Measurements from ENCODE around the gene KRTAP19-8.

Gene KRTAP19-8

DNA sequence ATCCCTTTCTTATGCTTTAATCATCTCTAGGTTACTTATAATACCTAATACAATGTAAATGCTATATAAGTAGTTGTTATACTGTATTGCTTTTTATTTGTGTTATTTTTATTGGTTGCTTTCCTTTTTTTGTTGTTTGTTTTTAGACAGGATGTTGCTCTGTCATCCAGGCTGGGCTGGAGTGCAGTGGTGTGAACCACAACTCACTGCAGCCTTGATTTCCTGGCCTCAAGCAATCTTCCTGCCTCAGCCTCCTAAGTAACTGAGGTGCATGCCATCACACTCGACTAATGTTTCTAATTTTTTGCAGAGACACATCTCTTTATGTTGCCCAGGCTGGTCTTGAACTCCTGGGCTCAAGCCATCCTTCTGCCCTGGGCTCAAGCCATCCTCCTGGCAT is 26.9 kb downstream of the KRTAP19-8 start:
- no peak for DNase-seq

DNA sequence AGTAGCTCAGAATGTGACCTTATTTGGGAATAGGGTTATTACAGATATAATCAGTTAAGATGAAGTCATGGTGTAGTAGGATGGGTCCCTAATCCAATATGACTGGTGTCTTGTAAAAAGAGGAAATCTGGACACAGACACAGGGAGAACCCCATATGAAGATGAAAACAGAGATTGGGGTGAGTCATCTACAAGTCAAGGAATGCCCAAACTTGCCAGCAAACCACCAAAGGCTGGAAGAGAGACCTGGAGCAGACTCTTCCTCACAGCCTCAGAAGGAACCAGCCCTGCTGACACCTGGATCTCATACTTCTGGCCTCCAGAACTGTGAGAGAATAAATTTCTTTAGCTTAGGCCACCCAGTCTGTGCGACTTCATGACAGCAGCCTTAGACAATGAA is 29.9 kb downstream of the KRTAP19-8 start:
- no peak for DNase-seq

DNA sequence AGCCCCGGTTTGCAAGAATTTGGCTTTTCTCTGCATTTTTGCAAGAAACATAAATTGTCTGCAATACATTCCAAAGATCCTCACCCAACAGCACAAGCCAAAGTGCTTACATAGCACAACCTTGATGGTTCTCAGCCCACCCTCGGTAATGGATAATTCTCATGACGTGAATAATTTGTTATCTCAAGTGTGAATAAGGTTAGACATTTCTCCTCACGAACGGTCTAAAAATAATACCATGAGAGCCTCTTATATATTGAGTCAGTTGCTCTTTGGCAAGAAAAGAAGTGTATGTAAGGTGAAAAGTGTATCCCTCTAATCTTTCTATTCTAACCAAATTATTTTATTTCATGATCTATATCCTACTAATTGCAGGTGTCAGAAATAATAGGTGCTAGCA is 33.3 kb downstream of the KRTAP19-8 start:
- no peak for DNase-seq

DNA sequence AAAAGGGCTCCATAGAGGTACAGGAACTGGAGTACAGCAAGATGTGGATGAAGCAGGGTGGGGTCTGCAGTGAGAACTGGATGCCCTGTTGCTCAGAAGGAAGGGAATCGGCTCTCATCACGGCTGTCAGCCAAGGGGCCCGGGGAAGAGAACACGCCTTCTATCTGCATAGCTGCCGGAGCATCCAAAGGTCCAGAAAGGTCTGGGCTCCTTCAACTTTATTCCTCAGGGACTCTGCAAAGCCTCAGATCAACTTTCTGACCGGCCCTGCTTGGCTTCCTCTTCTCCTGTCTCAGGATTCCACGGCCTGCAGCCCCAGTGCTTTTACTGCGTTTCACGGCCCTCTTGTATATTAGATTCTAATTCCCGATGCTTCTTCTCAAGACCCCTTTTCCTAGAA is 34.8 kb downstream of the KRTAP19-8 start:
- DNase-seq = no peak

DNA sequence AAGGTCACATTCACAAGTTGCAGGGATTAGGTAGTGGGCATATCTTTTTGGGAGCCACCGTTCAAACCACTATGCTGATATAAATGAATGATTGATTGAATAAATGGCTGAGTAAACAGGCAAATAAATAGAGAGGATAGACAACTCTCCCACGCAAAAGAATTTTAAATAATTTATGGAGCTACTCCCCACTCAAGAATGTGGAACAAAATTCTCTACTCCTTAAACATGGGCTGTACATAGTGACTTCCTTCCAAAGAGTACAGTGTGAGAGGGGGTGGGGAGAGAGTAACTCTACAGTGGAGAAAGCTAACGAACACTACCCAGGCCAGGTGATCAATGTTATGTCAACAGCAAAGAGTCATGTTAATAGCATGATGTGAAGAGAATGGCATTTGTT is 40.7 kb downstream of the KRTAP19-8 start:
- DNase-seq = no peak

DNA sequence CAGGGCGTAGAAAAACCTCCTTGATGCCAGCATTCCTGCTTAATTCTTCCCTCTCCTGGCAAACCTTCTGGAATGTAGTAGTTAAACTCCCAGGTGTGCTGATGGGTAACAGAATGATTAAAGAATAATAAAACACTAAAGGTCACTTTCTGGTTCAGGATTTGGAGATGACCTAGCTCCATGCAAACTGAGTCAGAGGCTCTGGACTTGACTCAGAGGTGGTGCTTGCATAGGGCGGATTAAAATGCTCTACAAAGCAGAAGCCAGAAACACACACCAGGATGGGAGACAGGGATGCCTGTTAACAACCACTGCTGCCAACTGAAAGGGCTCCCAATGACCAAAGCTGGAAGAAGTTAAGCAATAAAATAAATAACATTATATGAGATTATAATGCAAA is 41.5 kb downstream of the KRTAP19-8 start:
- DNase-seq = no peak

DNA sequence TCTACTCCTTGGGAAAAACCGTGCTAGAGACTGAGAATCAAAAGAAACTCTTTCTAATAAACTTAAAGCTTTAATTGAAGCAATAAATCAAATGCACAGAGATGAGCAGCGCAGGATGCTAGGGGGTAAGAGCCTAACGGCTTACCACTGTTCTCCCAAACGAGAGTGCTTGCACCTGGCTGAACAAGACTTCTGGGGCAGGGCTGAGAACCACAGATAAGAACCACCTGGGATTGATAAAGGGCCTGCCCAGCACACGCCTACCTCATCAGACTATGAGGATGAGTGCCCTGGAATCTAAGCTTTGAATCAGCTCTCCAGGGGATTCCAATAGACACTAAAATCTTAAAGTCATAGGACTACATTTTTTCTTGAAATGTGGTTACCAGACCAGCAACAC is 43.3 kb downstream of the KRTAP19-8 start:
- DNase-seq = no peak

DNA sequence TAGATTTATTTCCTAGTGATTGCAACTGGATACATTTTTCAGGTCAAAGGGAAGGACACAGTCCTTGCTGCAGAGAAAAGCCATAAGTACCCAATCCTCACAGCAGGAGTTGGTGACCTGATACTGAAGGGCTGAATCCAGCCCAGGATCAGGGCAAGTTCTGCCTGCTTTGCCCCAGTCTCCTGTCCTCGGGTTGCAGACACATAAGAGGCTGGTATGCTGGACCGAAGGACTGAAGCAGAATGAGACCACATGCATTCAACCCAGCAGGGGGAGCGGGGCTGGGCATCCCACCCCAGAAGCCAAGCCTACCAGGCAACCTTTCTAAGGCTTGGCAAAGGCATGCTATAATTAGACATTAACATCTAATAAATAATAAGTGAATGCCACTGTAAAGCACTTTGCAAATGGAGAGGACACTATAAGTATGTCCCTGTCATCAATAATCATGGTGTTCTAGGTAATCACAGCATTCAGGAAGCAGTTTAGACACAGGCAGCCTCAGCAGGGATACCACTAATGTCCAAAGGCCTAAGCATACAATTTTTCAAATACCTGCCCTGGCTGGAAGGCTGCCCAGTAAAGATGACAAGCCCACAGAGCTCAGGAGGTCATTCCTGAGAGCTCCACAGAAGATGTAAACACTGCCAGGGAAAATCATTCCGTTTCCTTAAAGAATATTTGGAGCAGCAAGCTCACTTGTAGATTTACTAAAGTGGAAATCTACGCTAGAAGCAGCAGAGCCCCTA is 47.6 kb downstream of the KRTAP19-8 start:
- no peak for DNase-seq

DNA sequence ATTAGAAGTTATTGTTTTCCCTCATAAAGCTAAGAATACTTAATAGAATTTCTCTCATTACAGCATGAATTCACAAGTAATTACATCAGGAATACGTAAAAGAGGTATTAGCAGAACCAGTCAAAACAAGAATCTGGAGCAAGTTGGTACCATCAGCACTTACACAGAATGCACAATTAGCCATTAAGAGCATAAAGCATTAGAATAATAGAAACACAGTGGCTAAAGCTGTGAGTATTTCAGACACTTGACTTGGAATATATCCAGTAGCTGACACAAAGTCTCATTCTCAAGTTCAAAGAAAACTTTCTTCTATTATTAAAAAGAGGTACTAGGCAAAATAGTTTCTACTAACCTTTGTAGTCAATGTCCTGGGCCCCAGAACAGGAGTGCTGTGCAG is 49.6 kb downstream of the KRTAP19-8 start:
- DNase-seq = no peak
